ENCODE results near the gene ADAMTSL3. TPM values are rescaled to one million over a fixed set of nuclear protein-coding genes. Genes with fewer than 3 reads are reported as not detected.

ADAMTSL3 gene
- total RNA-seq, 1 donor = 2.0 TPM

- H3K4me3 ChIP-seq (ENCODE audit: low read depth, low read length) = no peak overlapping the region
- TF ChIP-seq, protein P1, sequence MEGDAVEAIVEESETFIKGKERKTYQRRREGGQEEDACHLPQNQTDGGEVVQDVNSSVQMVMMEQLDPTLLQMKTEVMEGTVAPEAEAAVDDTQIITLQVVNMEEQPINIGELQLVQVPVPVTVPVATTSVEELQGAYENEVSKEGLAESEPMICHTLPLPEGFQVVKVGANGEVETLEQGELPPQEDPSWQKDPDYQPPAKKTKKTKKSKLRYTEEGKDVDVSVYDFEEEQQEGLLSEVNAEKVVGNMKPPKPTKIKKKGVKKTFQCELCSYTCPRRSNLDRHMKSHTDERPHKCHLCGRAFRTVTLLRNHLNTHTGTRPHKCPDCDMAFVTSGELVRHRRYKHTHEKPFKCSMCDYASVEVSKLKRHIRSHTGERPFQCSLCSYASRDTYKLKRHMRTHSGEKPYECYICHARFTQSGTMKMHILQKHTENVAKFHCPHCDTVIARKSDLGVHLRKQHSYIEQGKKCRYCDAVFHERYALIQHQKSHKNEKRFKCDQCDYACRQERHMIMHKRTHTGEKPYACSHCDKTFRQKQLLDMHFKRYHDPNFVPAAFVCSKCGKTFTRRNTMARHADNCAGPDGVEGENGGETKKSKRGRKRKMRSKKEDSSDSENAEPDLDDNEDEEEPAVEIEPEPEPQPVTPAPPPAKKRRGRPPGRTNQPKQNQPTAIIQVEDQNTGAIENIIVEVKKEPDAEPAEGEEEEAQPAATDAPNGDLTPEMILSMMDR (IDR thresholded peaks at IDR 0.05; ENCODE audit: insufficient read depth, low read length) = no peak
- DNase-seq (ENCODE audit: low read depth) = no peak
These were observed 345.6 kb downstream of the ADAMTSL3 start for GRCh38 chr15:83999396-84000135.

DNA sequence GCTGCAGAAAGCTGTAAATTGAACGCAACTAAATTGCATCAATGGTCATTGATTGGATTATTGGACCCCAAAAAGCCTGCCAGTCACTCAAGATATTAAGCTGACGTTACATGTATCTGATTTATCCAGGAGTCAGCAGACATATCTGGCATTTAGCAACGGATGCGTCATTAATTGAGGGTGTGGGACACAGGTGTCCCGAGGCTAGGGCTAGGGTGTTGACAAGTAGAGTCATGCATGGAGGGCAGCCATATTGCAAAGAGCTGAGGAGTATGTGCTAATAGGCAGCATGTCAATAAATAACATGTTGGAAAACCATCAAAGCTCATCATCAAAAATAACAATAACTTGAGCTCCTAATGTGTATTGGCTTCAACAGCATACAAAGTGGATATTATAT is 347.1 kb downstream of the ADAMTSL3 start:
- H3K4me3 ChIP-seq (ENCODE audit: low read depth, low read length) = no peak overlapping the region
- DNase-seq (ENCODE audit: low read depth) = no peak
- TF ChIP-seq, protein P1 (IDR thresholded peaks at IDR 0.05; ENCODE audit: insufficient read depth, low read length) = no peak

GRCh38 chr15:84001655-84002054 is 347.7 kb downstream of the ADAMTSL3 start:
- TF ChIP-seq, protein P1 (IDR thresholded peaks at IDR 0.05; ENCODE audit: insufficient read depth, low read length) = no peak
- H3K4me3 ChIP-seq (ENCODE audit: low read depth, low read length) = no peak overlapping the region
- no peak for DNase-seq (ENCODE audit: low read depth)

- no peak for DNase-seq (ENCODE audit: low read depth)
These were observed 350.0 kb downstream of the ADAMTSL3 start for GRCh38 chr15:84003791-84004503.

GRCh38 chr15:84006421-84006820 is 352.5 kb downstream of the ADAMTSL3 start:
- no peak overlapping the region for H3K4me3 ChIP-seq (ENCODE audit: low read depth, low read length)
- TF ChIP-seq, protein P1 (IDR thresholded peaks at IDR 0.05; ENCODE audit: insufficient read depth, low read length) = no peak
- DNase-seq (ENCODE audit: low read depth) = no peak

More at GRCh38 chr15:84003791-84004503, 350.0 kb downstream of the ADAMTSL3 start:
- TF ChIP-seq, protein P1 (IDR thresholded peaks at IDR 0.05; ENCODE audit: insufficient read depth, low read length) = no peak
- no peak overlapping the region for H3K4me3 ChIP-seq (ENCODE audit: low read depth, low read length)

DNA sequence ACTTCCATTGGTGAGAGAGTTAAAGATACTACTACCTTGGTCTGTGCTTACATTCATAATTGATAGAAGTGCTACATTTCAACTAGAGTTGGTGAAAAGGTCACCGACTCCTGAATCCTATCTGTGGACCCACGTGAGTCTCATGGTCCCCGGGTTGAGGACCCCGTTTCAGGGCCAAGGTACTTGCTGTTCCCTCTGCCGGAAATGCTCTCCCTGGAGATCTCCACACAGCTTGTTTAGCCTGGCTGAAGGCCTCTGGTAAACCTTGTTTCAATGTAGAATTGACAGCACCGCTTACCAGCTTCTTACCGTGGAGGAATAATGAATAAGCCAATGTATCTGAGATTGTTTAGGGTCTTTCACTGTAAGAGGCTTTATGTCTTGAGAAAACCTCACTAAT is 355.7 kb downstream of the ADAMTSL3 start:
- H3K4me3 ChIP-seq (ENCODE audit: low read depth, low read length) = no peak overlapping the region
- TF ChIP-seq, protein P1 (IDR thresholded peaks at IDR 0.05; ENCODE audit: insufficient read depth, low read length) = no peak
- DNase-seq (ENCODE audit: low read depth) = no peak

Data from fibroblast of the aortic adventitia (primary cell).